Neural cell (in vitro differentiated cells): ENCODE measurements around the gene CENPP. TPM values are rescaled to one million over a fixed set of nuclear protein-coding genes. Genes with fewer than 3 reads are reported as not detected.

Source experiments
- H2AFZ ChIP-seq: fragments of 200-600, 300-800 bp; sonication (generic), shearing (Covaris generic); 2 replicates; pipeline ENCODE4 v1.6.0; 2014; ENCODE audit warnings: low read depth, mild to moderate bottlenecking, antibody characterized with exemption, low read length, moderate library complexity
- H3F3A ChIP-seq: fragments of 200-600 bp; shearing (Covaris generic); 2 replicates; pipeline ENCODE4 v1.6.1; 2016; ENCODE audit warnings: mild to moderate bottlenecking, moderate library complexity, mixed read lengths, antibody characterized with exemption, low read length; ENCODE audit not compliant: insufficient read depth, poor library complexity, severe bottlenecking
- H3K27ac ChIP-seq: fragments of 200-600, 300-800 bp; sonication (generic), shearing (Covaris generic); 2 replicates; pipeline ENCODE4 v1.5.1; 2014; ENCODE audit warnings: mild to moderate bottlenecking, low read length, moderate library complexity
- H3K27me3 ChIP-seq: fragments of 300-800, 200-600 bp; sonication (generic), shearing (Covaris generic); 2 replicates; pipeline ENCODE4 v1.6.0; 2014; ENCODE audit warnings: mild to moderate bottlenecking, low read depth, low read length, moderate library complexity; ENCODE audit not compliant: insufficient read depth
- H3K36me3 ChIP-seq: fragments of 300-800, 200-600 bp; sonication (generic), shearing (Covaris generic); 2 replicates; pipeline ENCODE4 v1.5.1; 2014; ENCODE audit warnings: mild to moderate bottlenecking, antibody characterized with exemption, low read length, moderate library complexity; ENCODE audit not compliant: insufficient read depth
- H3K4me2 ChIP-seq: fragments of 300-800, 200-600 bp; sonication (generic), shearing (Covaris generic); 2 replicates; pipeline ENCODE4 v1.6.0; 2014; ENCODE audit warnings: mild to moderate bottlenecking, low read length
- H3K4me3 ChIP-seq: fragments of 300-800, 200-600 bp; sonication (generic), shearing (Covaris generic); 2 replicates; pipeline ENCODE4 v1.5.1; 2014; ENCODE audit warnings: mild to moderate bottlenecking, low read length, moderate library complexity
- H3K79me2 ChIP-seq: fragments of 200-600 bp; shearing (Covaris generic); replicated peaks from 2 replicates; pipeline ENCODE4 v1.6.0; 2014; ENCODE audit warnings: mild to moderate bottlenecking, low read length, moderate library complexity; ENCODE audit not compliant: insufficient read depth
- H3K9ac ChIP-seq: fragments of 300-800, 200-600 bp; sonication (generic), shearing (Covaris generic); 2 replicates; pipeline ENCODE4 v1.6.1; 2016; ENCODE audit warnings: mild to moderate bottlenecking, low read length, mixed read lengths
- H3K9me2 ChIP-seq: fragments of 200-600 bp; shearing (Covaris generic); 2 replicates; pipeline ENCODE4 v1.6.1; 2016; ENCODE audit warnings: mild to moderate bottlenecking, low read length, mixed read lengths; ENCODE audit not compliant: insufficient read depth
- H3K9me3 ChIP-seq: fragments of 200-600, 300-800 bp; sonication (generic), shearing (Covaris generic); 2 replicates; pipeline ENCODE4 v1.6.1; 2016; ENCODE audit warnings: mild to moderate bottlenecking, mixed run types, low read length, moderate library complexity, mixed read lengths
- H4K20me1 ChIP-seq: fragments of 200-600 bp; shearing (Covaris generic); 2 replicates; pipeline ENCODE4 v1.6.1; 2016; ENCODE audit warnings: mild to moderate bottlenecking, mixed run types; ENCODE audit not compliant: insufficient read depth
- EP300 ChIP-seq: fragments of 450-650 bp; conservative IDR thresholded peaks from 2 replicates; pipeline ENCODE4 v1.6.1; 2014; ENCODE audit warnings: antibody characterized with exemption, mild to moderate bottlenecking, moderate library complexity; ENCODE audit not compliant: poor library complexity, severe bottlenecking
- EZH2 ChIP-seq: fragments of 200-600, 300-800 bp; shearing (Covaris generic), sonication (generic); IDR thresholded peaks from 2 replicates; pipeline ENCODE4 v1.6.1; 2014; ENCODE audit warnings: antibody characterized with exemption, low read length, borderline replicate concordance, mild to moderate bottlenecking; ENCODE audit not compliant: insufficient read depth, poor library complexity, severe bottlenecking
- POLR2AphosphoS5 ChIP-seq: IDR thresholded peaks from 2 replicates; pipeline ENCODE4 v1.6.1; 2012
- RAD21 ChIP-seq: fragments of 450-650 bp; conservative IDR thresholded peaks from 2 replicates; pipeline ENCODE4 v1.6.1; 2014; ENCODE audit warnings: antibody characterized with exemption, mild to moderate bottlenecking, moderate library complexity
- SMC3 ChIP-seq: fragments of 450-650 bp; conservative IDR thresholded peaks from 2 replicates; pipeline ENCODE4 v1.6.1; 2014; ENCODE audit warnings: antibody characterized with exemption, mild to moderate bottlenecking, moderate library complexity; ENCODE audit not compliant: poor library complexity
- TAF1 ChIP-seq: IDR thresholded peaks from 2 replicates; pipeline ENCODE4 v1.6.1; 2012; ENCODE audit warnings: low read depth
- polyA plus RNA-seq: library from polyadenylated mRNA; depleted of rRNA; stranded (reverse); fragments of >200 nt; gene quantifications from 2 replicates; pipeline ENCODE4 v1.2.3, GENCODE V29; 2014
- TF ChIP-seq, protein P1 (sequence below): fragments of 450-650 bp; IDR thresholded peaks from 2 replicates; pipeline ENCODE4 v1.5.1; 2014; ENCODE audit warnings: antibody characterized with exemption, mild to moderate bottlenecking, moderate library complexity; ENCODE audit not compliant: poor library complexity, severe bottlenecking
- TF ChIP-seq, protein P2 (sequence below): IDR thresholded peaks from 2 replicates; pipeline ENCODE4 v1.6.1; 2012; ENCODE audit warnings: borderline replicate concordance

The CENPP gene
- polyA plus RNA-seq, 1 donor from 2014 or later, result 5.0 TPM

DNA sequence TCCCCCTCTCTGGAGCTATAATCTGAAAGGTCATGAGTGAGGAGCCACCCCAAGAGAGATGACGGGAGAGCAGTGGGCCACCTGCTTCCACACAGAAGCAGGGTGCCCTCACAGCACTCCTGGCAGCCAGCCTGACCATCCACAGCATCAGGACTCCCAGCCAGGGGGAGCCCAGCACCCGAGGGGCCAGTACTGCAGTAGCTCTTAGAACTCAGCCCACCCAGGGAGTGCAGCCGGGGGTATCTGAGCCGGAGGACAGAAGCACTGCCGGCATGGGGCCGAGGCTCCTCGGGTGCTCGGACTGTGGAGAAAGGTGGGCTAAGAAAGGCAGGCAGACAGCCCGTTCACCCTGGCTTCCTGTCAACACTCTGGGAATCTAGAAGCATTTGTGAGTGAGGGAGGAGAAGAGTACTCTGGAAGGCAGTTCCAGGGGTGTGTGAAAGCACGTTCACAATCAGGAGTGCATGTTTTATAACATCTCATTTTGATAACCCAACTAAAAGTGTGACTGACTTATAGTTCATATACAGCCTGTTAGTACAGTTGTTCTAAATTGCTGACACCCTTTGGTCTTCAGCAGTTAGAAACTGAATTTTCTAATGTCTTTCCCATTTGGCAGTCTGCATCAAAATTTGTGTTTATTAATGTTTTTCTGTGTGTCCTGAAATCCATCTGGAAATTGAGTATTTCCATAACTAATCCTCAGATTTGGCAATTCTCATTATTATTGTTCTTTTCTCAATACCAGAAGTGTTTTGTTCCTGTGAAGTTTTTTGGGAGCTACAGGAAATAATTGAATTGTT is 182.5 kb downstream of the CENPP start:
- Histone ChIP-seq H3K27ac (no peak overlapping the region), H3K27me3 (no peaks in the 10 kb centered on the region), H3K79me2 (no peaks in the 10 kb centered on the region), H2AFZ (no peak overlapping the region), H3K9me3 (no peaks in the 10 kb centered on the region), H3K9me2 (no peaks in the 10 kb centered on the region), H3K4me3 (no peak overlapping the region), H4K20me1 (no peaks in the 10 kb centered on the region), H3K4me2 (no peak overlapping the region), H3F3A (no peaks in the 10 kb centered on the region), H3K36me3 (no peaks in the 10 kb centered on the region), H3K9ac (no peak overlapping the region)
- TF ChIP-seq EP300, result no peak

DNA sequence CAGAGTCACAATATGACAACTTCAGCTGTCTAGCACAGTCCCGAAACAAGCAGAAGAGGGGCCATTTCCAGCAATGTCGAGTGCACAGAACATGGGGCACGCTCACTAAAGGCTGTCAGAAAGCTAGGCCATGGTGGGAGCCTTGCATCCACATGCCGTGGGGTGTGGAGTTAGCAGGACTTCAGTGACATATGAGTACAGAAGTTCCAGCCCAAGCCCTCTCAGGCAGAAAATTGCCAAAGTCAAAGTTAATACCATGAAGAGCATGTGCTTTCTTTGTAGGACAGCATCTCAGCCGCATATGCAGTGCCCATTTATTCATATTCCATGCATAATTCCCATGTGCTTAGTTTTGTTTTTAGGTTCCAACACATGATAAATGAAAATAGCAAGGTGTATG is 183.3 kb downstream of the CENPP start:
- H3K9me2 ChIP-seq, result no peaks in the 10 kb centered on the region
- no peak overlapping the region for H3K4me3 ChIP-seq
- H3K9me3 ChIP-seq, result no peaks in the 10 kb centered on the region
- H3K79me2 ChIP-seq, result no peaks in the 10 kb centered on the region
- H3K27me3 ChIP-seq, result no peaks in the 10 kb centered on the region
- H4K20me1 ChIP-seq, result no peaks in the 10 kb centered on the region
- no peaks in the 10 kb centered on the region for H3F3A ChIP-seq
- H3K4me2 ChIP-seq, result no peak overlapping the region
- no peak overlapping the region for H2AFZ ChIP-seq
- H3K27ac ChIP-seq, result no peak overlapping the region
- H3K36me3 ChIP-seq, result no peaks in the 10 kb centered on the region
- TF ChIP-seq, protein P1, sequence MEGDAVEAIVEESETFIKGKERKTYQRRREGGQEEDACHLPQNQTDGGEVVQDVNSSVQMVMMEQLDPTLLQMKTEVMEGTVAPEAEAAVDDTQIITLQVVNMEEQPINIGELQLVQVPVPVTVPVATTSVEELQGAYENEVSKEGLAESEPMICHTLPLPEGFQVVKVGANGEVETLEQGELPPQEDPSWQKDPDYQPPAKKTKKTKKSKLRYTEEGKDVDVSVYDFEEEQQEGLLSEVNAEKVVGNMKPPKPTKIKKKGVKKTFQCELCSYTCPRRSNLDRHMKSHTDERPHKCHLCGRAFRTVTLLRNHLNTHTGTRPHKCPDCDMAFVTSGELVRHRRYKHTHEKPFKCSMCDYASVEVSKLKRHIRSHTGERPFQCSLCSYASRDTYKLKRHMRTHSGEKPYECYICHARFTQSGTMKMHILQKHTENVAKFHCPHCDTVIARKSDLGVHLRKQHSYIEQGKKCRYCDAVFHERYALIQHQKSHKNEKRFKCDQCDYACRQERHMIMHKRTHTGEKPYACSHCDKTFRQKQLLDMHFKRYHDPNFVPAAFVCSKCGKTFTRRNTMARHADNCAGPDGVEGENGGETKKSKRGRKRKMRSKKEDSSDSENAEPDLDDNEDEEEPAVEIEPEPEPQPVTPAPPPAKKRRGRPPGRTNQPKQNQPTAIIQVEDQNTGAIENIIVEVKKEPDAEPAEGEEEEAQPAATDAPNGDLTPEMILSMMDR, result no peak
- no peak overlapping the region for H3K9ac ChIP-seq

DNA sequence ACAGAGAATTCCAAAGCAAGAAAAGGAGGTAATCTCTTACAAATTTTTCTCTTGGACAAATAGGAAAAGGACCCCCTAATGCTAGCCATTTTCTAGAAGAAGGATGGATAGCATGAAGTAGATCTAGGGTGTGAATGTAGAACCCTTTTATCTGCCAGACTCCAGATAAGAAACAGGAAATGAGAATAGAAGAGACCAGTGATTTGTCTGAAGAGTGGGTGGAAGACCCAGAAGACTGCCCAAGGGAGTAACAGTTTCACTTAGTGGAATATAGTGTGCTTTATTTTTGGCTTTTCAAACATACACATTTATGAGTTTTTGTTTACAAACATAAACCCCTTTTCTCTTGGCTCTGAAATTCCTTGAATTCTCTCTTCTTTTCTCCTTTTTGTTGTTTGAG is 185.0 kb downstream of the CENPP start:
- Histone ChIP-seq H3K9ac (no peak overlapping the region), H4K20me1 (no peaks in the 10 kb centered on the region), H3K36me3 (no peaks in the 10 kb centered on the region), H3K9me2 (no peaks in the 10 kb centered on the region), H2AFZ (no peak overlapping the region), H3K27me3 (no peaks in the 10 kb centered on the region), H3K79me2 (no peaks in the 10 kb centered on the region), H3K4me2 (no peak overlapping the region), H3F3A (no peaks in the 10 kb centered on the region), H3K4me3 (no peak overlapping the region), H3K27ac (no peak overlapping the region), H3K9me3 (no peaks in the 10 kb centered on the region)
- TF ChIP-seq EZH2 (no peak), EP300 (no peak), TAF1 (no peak), RAD21 (no peak), SMC3 (no peak), POLR2AphosphoS5 (no peak)
- TF ChIP-seq, protein P1, result no peak
- TF ChIP-seq, protein P2, sequence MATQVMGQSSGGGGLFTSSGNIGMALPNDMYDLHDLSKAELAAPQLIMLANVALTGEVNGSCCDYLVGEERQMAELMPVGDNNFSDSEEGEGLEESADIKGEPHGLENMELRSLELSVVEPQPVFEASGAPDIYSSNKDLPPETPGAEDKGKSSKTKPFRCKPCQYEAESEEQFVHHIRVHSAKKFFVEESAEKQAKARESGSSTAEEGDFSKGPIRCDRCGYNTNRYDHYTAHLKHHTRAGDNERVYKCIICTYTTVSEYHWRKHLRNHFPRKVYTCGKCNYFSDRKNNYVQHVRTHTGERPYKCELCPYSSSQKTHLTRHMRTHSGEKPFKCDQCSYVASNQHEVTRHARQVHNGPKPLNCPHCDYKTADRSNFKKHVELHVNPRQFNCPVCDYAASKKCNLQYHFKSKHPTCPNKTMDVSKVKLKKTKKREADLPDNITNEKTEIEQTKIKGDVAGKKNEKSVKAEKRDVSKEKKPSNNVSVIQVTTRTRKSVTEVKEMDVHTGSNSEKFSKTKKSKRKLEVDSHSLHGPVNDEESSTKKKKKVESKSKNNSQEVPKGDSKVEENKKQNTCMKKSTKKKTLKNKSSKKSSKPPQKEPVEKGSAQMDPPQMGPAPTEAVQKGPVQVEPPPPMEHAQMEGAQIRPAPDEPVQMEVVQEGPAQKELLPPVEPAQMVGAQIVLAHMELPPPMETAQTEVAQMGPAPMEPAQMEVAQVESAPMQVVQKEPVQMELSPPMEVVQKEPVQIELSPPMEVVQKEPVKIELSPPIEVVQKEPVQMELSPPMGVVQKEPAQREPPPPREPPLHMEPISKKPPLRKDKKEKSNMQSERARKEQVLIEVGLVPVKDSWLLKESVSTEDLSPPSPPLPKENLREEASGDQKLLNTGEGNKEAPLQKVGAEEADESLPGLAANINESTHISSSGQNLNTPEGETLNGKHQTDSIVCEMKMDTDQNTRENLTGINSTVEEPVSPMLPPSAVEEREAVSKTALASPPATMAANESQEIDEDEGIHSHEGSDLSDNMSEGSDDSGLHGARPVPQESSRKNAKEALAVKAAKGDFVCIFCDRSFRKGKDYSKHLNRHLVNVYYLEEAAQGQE, result no peak
